ENCODE results near the gene CEMIP2. TPM values are rescaled to one million over a fixed set of nuclear protein-coding genes. Genes with fewer than 3 reads are reported as not detected.
A peak's percentile ranks its signal among the peaks of the same experiment; 100 is the strongest.

CEMIP2 gene
- total RNA-seq, 1 donor from 2014 or later = 58.1 TPM

DNA sequence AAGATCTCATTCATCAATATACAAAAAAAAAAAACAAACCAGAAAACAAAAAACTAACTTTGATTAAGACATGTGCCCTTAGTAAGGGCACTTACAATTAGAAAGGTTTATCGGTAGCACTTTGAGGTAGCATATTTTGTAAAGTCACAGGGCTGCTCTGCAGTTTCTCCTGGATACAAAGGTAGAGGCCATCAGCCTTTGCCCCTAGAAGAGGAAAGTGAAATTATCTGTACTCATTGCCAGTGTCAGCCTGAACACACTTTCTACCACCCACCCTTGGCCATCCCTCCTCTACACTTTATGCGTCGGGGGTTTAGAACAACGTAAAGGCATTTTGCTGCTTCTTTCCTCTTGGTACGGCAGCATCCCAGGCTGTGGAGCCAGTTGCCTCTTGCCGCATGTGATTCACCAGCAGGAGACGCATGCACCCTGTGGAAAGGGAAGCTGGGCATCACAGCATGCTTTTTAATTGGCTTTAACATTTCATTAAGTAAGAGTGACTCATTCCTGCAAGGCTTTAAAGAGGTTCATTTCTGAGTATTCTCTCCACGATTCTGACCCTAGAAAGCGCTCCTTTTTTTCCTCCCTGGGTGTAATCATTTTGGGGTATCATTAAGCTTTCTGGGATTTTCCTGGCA is 84.6 kb downstream of the CEMIP2 start:
- no peak overlapping the region for H3K27ac Mint-ChIP-seq

DNA sequence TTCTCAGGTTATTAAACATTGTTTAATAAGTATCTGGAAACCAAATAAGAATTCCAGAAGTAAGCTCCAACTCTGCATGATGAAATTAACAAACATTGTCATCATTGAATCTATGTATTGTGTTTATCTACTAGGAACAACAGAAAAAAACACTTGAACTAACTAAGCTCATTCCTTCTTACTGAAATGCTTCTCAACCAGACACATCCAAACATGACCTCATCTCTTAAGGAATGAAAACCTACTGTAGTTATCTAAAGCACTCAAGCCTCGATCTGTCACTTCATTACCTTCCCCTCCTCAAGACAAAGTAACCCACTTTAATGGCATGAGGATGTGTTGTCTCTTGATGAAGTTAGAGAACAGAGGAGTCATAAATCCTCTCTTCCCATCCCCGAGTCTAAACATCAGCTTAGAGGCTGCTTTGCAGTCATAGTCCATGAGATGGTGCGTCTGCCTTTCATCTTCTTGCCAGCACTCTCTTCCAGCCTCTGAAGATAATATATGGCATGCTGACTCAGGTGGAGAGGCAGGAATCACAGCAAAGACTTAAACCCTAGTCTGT is 86.5 kb downstream of the CEMIP2 start:
- Mint-ChIP-seq H3K4me3 (peak overlapping the region; percentile 31), H3K27ac (peak overlapping the region; percentile 79), H3K4me1 (ENCODE audit: unreplicated experiment) (peaks cover 41% of the 10 kb centered on the region)

More for the DNA sequence above, 84.6 kb downstream of the CEMIP2 start:
- Mint-ChIP-seq H3K27me3 (no peaks in the 10 kb centered on the region), H3K4me3 (no peak overlapping the region), H3K36me3 (peaks cover 7% of the 10 kb centered on the region), H3K4me1 (ENCODE audit: unreplicated experiment) (peaks cover 30% of the 10 kb centered on the region), H3K9me3 (no peaks in the 10 kb centered on the region)
- DNase-seq (ENCODE audit: extremely low spot score, unreplicated experiment) = no peak
- TF ChIP-seq, protein P1, sequence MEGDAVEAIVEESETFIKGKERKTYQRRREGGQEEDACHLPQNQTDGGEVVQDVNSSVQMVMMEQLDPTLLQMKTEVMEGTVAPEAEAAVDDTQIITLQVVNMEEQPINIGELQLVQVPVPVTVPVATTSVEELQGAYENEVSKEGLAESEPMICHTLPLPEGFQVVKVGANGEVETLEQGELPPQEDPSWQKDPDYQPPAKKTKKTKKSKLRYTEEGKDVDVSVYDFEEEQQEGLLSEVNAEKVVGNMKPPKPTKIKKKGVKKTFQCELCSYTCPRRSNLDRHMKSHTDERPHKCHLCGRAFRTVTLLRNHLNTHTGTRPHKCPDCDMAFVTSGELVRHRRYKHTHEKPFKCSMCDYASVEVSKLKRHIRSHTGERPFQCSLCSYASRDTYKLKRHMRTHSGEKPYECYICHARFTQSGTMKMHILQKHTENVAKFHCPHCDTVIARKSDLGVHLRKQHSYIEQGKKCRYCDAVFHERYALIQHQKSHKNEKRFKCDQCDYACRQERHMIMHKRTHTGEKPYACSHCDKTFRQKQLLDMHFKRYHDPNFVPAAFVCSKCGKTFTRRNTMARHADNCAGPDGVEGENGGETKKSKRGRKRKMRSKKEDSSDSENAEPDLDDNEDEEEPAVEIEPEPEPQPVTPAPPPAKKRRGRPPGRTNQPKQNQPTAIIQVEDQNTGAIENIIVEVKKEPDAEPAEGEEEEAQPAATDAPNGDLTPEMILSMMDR (conservative IDR thresholded peaks at IDR 0.05) = peak; percentile 13

DNA sequence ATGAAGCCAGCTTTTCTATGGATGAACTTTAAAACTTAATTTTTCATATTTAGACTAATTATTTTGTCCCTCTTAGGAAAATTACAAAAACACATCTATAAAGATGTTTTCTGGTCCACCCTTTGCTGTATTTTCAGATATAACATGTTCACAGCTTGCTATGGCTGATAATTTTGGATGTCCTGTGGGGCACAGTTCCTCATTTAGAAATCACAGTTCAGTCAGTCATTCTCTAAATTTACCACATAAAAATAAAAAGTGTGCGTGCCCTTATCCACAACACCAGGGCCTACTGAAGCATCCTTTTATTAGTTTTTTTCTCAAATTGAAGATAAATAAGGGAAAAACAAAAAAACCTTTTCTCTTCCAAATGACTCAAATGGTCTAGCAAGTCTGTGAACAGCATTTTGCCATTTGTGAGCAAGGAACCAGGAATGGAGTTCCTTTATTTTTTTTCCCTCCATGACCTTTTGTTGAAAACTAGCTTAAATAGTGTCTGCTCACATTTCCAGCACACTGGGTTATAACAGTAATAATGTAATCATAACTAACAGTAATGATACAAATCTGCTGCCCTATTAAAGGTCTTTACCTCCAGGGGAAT is 87.1 kb downstream of the CEMIP2 start:
- Mint-ChIP-seq H3K27me3 (no peaks in the 10 kb centered on the region), H3K9me3 (peaks cover 3% of the 10 kb centered on the region), H3K4me3 (peak overlapping the region; percentile 31), H3K27ac (peak overlapping the region; percentile 79), H3K36me3 (peaks cover 8% of the 10 kb centered on the region), H3K4me1 (ENCODE audit: unreplicated experiment) (peaks cover 41% of the 10 kb centered on the region)
- no peak for DNase-seq (ENCODE audit: extremely low spot score, unreplicated experiment)
- TF ChIP-seq, protein P1 (conservative IDR thresholded peaks at IDR 0.05) = no peak

More for the DNA sequence above, 86.5 kb downstream of the CEMIP2 start:
- H3K27me3 Mint-ChIP-seq = no peaks in the 10 kb centered on the region
- H3K36me3 Mint-ChIP-seq = peaks cover 8% of the 10 kb centered on the region
- no peak for DNase-seq (ENCODE audit: extremely low spot score, unreplicated experiment)
- H3K9me3 Mint-ChIP-seq = peaks cover 3% of the 10 kb centered on the region
- TF ChIP-seq, protein P1 (conservative IDR thresholded peaks at IDR 0.05) = no peak

DNA sequence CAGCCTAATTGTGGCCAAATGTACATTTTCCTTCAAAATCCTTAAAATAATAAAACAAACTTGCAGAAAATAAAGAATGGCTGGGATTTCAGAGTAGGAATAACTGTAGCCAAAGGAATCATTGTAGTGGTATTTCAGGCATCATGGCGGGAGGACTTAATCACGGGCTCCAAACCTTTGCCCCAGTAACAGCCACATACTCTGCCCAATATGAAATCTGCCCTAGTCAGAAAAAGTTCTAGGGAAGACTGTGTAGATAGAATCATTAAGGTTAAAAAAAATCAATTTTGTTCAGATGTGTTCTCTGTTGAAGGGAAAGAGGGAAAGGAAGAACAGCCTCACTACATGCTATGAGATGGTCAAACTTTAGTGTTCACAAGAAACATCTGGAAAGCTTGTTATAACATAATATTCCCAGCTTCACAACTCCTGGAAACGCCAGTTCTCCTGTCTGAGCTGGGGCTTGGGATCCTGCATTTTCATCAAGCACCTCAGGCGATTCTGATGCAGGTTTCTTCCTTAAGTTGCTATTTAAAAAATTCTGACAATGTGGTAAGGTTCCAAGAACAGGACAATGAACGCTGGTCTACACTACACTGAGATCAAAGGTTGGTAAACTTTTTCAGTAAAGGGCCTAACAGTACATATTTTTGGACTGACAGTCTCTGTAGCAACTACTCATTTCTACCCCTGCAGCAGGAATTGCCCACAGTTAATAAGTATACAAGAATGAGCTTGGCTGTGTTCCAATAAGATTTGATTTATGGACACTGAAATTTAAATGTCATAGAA is 87.9 kb downstream of the CEMIP2 start:
- Mint-ChIP-seq H3K27me3 (no peaks in the 10 kb centered on the region), H3K4me3 (peak overlapping the region; percentile 10), H3K27ac (peak overlapping the region; percentile 33), H3K36me3 (peaks cover 4% of the 10 kb centered on the region), H3K4me1 (ENCODE audit: unreplicated experiment) (peaks cover 41% of the 10 kb centered on the region), H3K9me3 (peaks cover 3% of the 10 kb centered on the region)
- TF ChIP-seq, protein P1 (conservative IDR thresholded peaks at IDR 0.05) = no peak
- DNase-seq (ENCODE audit: extremely low spot score, unreplicated experiment) = no peak

DNA sequence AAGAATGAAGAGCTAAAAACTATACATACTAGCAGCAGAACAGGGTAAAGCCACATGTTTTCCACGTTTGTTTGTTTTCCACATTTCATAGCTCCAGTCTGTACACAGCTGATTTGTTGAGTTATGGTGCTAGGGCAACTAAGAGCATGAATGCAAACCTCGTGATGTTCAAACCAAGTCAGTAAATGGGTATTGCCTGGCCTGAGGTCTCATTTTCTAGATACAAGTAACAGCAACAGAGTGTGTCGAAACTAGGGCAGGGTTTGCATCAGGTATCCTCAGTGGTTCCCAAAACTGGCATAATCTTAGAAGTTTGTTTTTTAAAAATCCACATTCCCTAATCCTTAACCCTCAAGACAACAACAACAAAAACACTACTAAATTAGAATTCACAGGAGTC is 89.3 kb downstream of the CEMIP2 start:
- H3K4me3 Mint-ChIP-seq = no peak overlapping the region
- TF ChIP-seq, protein P1 (conservative IDR thresholded peaks at IDR 0.05) = no peak
- peaks cover 7% of the 10 kb centered on the region for H3K9me3 Mint-ChIP-seq
- H3K4me1 Mint-ChIP-seq (ENCODE audit: unreplicated experiment) = peaks cover 33% of the 10 kb centered on the region
- H3K27me3 Mint-ChIP-seq = no peaks in the 10 kb centered on the region
- H3K27ac Mint-ChIP-seq = peak overlapping the region; percentile 48
- no peak for DNase-seq (ENCODE audit: extremely low spot score, unreplicated experiment)
- H3K36me3 Mint-ChIP-seq = peaks cover 4% of the 10 kb centered on the region

All from type B pancreatic cell (in vitro differentiated cells).